Progenitor cell of endocrine pancreas (in vitro differentiated cells): Measurements from ENCODE around the gene ZNF280B. TPM values are rescaled to one million over a fixed set of nuclear protein-coding genes. Genes with fewer than 3 reads are reported as not detected.
"Not testable (repeated sequence)": the region's sequence is repeated elsewhere in the genome, so short reads cannot be mapped to it uniquely, and the experiment has no call there.

Experiments
- DNase-seq: peaks from one replicate; pipeline ENCODE4 v3.0.0; 2021; ENCODE audit warnings: low spot score; ENCODE audit not compliant: unreplicated experiment
- H3K27ac Mint-ChIP-seq: 2 replicates; pipeline ENCODE4 v1.8.0; 2021; ENCODE audit warnings: mild to moderate bottlenecking, moderate library complexity, mixed read lengths
- H3K27me3 Mint-ChIP-seq: 2 replicates; pipeline ENCODE4 v1.8.0; 2021; ENCODE audit warnings: mixed read lengths
- H3K36me3 Mint-ChIP-seq: 2 replicates; pipeline ENCODE4 v1.8.0; 2022; ENCODE audit warnings: mixed read lengths; ENCODE audit not compliant: insufficient read depth
- H3K4me1 Mint-ChIP-seq: 2 replicates; pipeline ENCODE4 v1.8.0; 2021; ENCODE audit warnings: low read depth, mixed read lengths
- H3K4me3 Mint-ChIP-seq: 2 replicates; pipeline ENCODE4 v1.8.0; 2021; ENCODE audit warnings: low read depth, mild to moderate bottlenecking, moderate library complexity, mixed read lengths
- H3K9me3 Mint-ChIP-seq: 2 replicates; pipeline ENCODE4 v1.8.0; 2021; ENCODE audit warnings: low read depth, mixed read lengths
- total RNA-seq: library from RNA; stranded (reverse); gene quantifications from 2 replicates; pipeline ENCODE4 v1.2.1, GENCODE V29; 2021
- TF ChIP-seq, protein P1 (sequence below): fragments of 200-600 bp; sonication (generic); IDR thresholded peaks from one replicate; pipeline ENCODE4 v1.5.0; 2021; ENCODE audit warnings: antibody characterized with exemption, mild to moderate bottlenecking; ENCODE audit not compliant: unreplicated experiment

ZNF280B gene
- total RNA-seq, 1 donor from 2014 or later: 7.0 TPM

- TF ChIP-seq, protein P1, sequence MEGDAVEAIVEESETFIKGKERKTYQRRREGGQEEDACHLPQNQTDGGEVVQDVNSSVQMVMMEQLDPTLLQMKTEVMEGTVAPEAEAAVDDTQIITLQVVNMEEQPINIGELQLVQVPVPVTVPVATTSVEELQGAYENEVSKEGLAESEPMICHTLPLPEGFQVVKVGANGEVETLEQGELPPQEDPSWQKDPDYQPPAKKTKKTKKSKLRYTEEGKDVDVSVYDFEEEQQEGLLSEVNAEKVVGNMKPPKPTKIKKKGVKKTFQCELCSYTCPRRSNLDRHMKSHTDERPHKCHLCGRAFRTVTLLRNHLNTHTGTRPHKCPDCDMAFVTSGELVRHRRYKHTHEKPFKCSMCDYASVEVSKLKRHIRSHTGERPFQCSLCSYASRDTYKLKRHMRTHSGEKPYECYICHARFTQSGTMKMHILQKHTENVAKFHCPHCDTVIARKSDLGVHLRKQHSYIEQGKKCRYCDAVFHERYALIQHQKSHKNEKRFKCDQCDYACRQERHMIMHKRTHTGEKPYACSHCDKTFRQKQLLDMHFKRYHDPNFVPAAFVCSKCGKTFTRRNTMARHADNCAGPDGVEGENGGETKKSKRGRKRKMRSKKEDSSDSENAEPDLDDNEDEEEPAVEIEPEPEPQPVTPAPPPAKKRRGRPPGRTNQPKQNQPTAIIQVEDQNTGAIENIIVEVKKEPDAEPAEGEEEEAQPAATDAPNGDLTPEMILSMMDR: no peak
- H3K4me1 Mint-ChIP-seq: peaks cover 3% of the 10 kb centered on the region
- no peak overlapping the region for H3K27ac Mint-ChIP-seq
- H3K27me3 Mint-ChIP-seq: peaks cover 35% of the 10 kb centered on the region
- no peaks in the 10 kb centered on the region for H3K36me3 Mint-ChIP-seq
- H3K4me3 Mint-ChIP-seq: no peak overlapping the region
- H3K9me3 Mint-ChIP-seq: peaks cover 3% of the 10 kb centered on the region
- DNase-seq: no peak
These were observed 12.4 kb upstream of the ZNF280B start for GRCh38 chr22:22520667-22521602.

GRCh38 chr22:22520020-22520656 lies 11.6 kb upstream of the ZNF280B start, which contains the start of gene ZNF280A:
Gene ZNF280A (minus strand): TSS chr22:22520270. CDS start chr22:22515630, 4,640 bp downstream.
- Mint-ChIP-seq H3K4me3 (no peak within 1 kb of the TSS), H3K36me3 (no peaks in the 10 kb centered on the region), H3K9me3 (peaks cover 3% of the 10 kb centered on the region), H3K27me3 (peaks cover 30% of the 10 kb centered on the region), H3K4me1 (peaks cover 3% of the 10 kb centered on the region), H3K27ac (no peak within 1 kb of the TSS)
- TF ChIP-seq, protein P1: no peak
- DNase-seq: no peak

DNA sequence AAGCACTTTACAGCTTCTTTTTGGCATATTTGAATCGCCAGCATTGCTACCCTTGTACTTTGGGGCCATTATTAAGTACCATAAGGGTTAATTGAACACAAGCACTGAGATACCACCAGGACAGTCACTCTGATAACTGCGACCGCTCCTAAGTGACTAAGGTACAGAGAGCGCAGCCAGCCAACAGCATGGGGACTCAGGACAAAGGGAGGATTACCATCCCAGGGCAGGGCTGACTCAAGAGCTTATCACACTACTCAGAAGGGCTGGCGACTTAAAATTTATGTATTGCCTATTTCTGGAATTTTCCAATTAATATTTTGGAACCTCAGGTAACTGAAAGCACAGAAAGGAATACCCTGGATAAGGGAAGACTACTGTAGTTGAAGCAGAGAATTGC lies 11.0 kb upstream of the ZNF280B start:
- Mint-ChIP-seq H3K4me3 (no peak overlapping the region), H3K27ac (no peak overlapping the region)

DNA sequence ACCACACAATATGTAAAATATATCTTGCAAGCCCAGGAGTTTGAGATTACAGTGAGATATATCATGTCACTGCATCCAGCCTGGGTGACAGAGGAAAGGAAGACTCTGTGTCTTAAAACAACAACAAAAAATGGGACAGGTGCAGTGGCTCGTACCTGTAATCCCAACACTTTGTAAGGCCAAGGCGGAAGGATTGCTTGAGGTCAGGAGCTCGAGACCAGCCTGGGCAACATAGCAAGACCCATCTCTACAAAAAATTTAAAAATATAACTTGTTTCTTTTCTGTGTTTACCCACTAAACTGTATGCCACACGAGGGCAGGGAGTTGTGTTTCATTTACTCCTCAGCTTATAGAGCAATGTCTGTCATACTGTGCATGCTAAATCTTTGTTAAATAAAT lies 8.4 kb upstream of the ZNF280B start:
- H3K9me3 Mint-ChIP-seq: peaks cover 3% of the 10 kb centered on the region
- no peak overlapping the region for H3K27ac Mint-ChIP-seq
- H3K27me3 Mint-ChIP-seq: peaks cover 41% of the 10 kb centered on the region
- H3K36me3 Mint-ChIP-seq: no peaks in the 10 kb centered on the region
- DNase-seq: no peak
- H3K4me1 Mint-ChIP-seq: peaks cover 4% of the 10 kb centered on the region
- TF ChIP-seq, protein P1: no peak
- H3K4me3 Mint-ChIP-seq: no peak overlapping the region

More for the DNA sequence above, 11.0 kb upstream of the ZNF280B start:
- Mint-ChIP-seq H3K27me3 (peaks cover 31% of the 10 kb centered on the region), H3K4me1 (peaks cover 4% of the 10 kb centered on the region), H3K9me3 (peaks cover 3% of the 10 kb centered on the region), H3K36me3 (no peaks in the 10 kb centered on the region)
- TF ChIP-seq, protein P1: no peak
- DNase-seq: no peak

DNA sequence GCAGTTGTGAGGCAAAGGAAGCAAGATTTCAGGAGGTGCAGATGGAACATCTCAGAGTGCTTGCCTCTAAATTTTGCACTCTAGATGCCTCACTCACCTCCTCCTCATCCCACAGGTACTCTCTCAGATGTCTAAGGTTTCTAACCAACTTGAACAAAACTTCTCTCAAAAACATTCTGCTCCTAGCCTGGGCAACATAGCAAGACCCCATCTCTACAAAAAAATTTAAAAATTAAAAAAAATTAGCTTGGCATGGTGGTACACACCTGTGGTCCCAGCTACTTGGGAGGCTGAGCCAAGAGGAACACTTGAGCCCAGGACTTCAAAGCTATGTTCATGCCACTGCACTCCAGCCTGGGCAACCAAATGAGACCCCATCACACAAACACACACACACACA lies 7.3 kb upstream of the ZNF280B start:
- no peak overlapping the region for H3K27ac Mint-ChIP-seq
- no peak overlapping the region for H3K4me3 Mint-ChIP-seq
- TF ChIP-seq, protein P1: no peak
- H3K36me3 Mint-ChIP-seq: no peaks in the 10 kb centered on the region
- peaks cover 47% of the 10 kb centered on the region for H3K27me3 Mint-ChIP-seq
- peaks cover 7% of the 10 kb centered on the region for H3K9me3 Mint-ChIP-seq
- H3K4me1 Mint-ChIP-seq: peaks cover 3% of the 10 kb centered on the region
- DNase-seq: no peak

GRCh38 chr22:22514431-22514830 lies 5.9 kb upstream of the ZNF280B start:
- H3K27ac Mint-ChIP-seq, DNase-seq, H3K4me1 Mint-ChIP-seq, H3K36me3 Mint-ChIP-seq, H3K4me3 Mint-ChIP-seq: not testable (repeated sequence)
- peaks cover 45% of the 10 kb centered on the region for H3K27me3 Mint-ChIP-seq
- H3K9me3 Mint-ChIP-seq: peaks cover 15% of the 10 kb centered on the region
